HL-60 (cell line): Measurements from ENCODE around the gene ZNF24.

Experiments used
- CTCF ChIP-seq: IDR thresholded peaks from one replicate; pipeline ENCODE4 v1.5.1; 2011; ENCODE audit warnings: low read length, control low read depth, inconsistent platforms; ENCODE audit not compliant: insufficient read depth
- GABPA ChIP-seq: IDR thresholded peaks from 2 replicates; pipeline ENCODE4 v1.6.1; 2012; ENCODE audit warnings: low read depth
- POLR2AphosphoS5 ChIP-seq: IDR thresholded peaks from 2 replicates; pipeline ENCODE4 v1.6.1; 2012; ENCODE audit warnings: low read depth
- REST ChIP-seq: IDR thresholded peaks from 2 replicates; pipeline ENCODE4 v1.6.1; 2012; ENCODE audit warnings: low read depth; ENCODE audit not compliant: insufficient replicate concordance

GRCh38 chr18:35322486-35323458 lies 21.4 kb downstream of the ZNF24 start:
- TF ChIP-seq REST: no peak
- TF ChIP-seq POLR2AphosphoS5: no peak
- no peak for TF ChIP-seq CTCF
- TF ChIP-seq GABPA: no peak
